ENCODE data around the gene PDLIM1.

GRCh38 chr10:95187617-95188016 is 103.2 kb downstream of the PDLIM1 start:
- TF ChIP-seq CTCF (IDR thresholded peaks at IDR 0.05; ENCODE audit: insufficient read depth, low read length, poor library complexity, severe bottlenecking) = no peak
- TF ChIP-seq EZH2phosphoT487 (conservative IDR thresholded peaks at IDR 0.05; ENCODE audit: low read length) = no peak
